GM13976 (cell line): Measurements from ENCODE around the gene SULT1B1.

Source experiments
- DNase-seq: peaks from one replicate; pipeline ENCODE4 v3.0.0; 2012; ENCODE audit warnings: low spot score
- CTCF ChIP-seq: IDR thresholded peaks from 2 replicates; pipeline ENCODE4 v1.5.1; 2012; ENCODE audit warnings: borderline replicate concordance, mild to moderate bottlenecking; ENCODE audit not compliant: insufficient read depth; ENCODE audit errors: extremely low read depth, missing control alignments, control extremely low read depth
- in situ Hi-C: fragments of 300-500 bp; cut with MboI; formaldehyde crosslinking; loops from one replicate; pipeline ENCODE4 v1.12.0; 2022; ENCODE audit warnings: low sequenced_read_pairs, mixed read lengths, inconsistent platforms; ENCODE audit not compliant: unreplicated experiment

The SULT1B1 gene

GRCh38 chr4:69701696-69702095, 58.7 kb downstream of the SULT1B1 start:
- no peak for DNase-seq
- no peak for TF ChIP-seq CTCF
- in situ Hi-C loops = loop anchor here (10.0 kb wide), 1 partner anchor 183 kb away; no protein-coding TSS in a partner anchor

GRCh38 chr4:69697536-69698242, 62.7 kb downstream of the SULT1B1 start:
- no peak for TF ChIP-seq CTCF
- in situ Hi-C loops = no loop called here
- no peak for DNase-seq

- TF ChIP-seq CTCF = peak; percentile 5
- DNase-seq = no peak
- in situ Hi-C loops = no loop called here
These were observed 70.8 kb downstream of the SULT1B1 start for GRCh38 chr4:69689599-69689998.

- in situ Hi-C loops = no loop called here
- TF ChIP-seq CTCF = no peak
- DNase-seq = no peak
These were observed 75.6 kb downstream of the SULT1B1 start for GRCh38 chr4:69684804-69685203.
